GM12878 (cell line): ENCODE measurements around the gene KRTAP3-3.

Source experiments
- BRCA1 ChIP-seq: IDR thresholded peaks from 2 replicates; pipeline ENCODE4 v1.6.1; 2011; ENCODE audit warnings: low read depth, low read length, improper control_type of control experiment
- JUND ChIP-seq: IDR thresholded peaks from 2 replicates; pipeline ENCODE4 v1.6.1; 2012; ENCODE audit warnings: low read depth, mild to moderate bottlenecking, low read length, improper control_type of control experiment, moderate library complexity
- RAD21 ChIP-seq: IDR thresholded peaks from 2 replicates; pipeline ENCODE4 v1.6.1; 2011; ENCODE audit warnings: mild to moderate bottlenecking, low read depth, low read length, moderate library complexity; ENCODE audit not compliant: insufficient read depth
- ZNF24 ChIP-seq: fragments of 450-650 bp; IDR thresholded peaks from 2 replicates; pipeline ENCODE4 v1.6.1; 2017; ENCODE audit warnings: antibody characterized with exemption, mild to moderate bottlenecking
- TF ChIP-seq, protein P1 (sequence below), 3 experiments: IDR thresholded peaks in 2 of 3; conservative IDR thresholded peaks in 1 of 3; 2 replicates each; pipeline ENCODE4 v1.5.1; 2011; ENCODE audit warnings: low read depth in 3 of 3, low read length in 3 of 3, mild to moderate bottlenecking in 3 of 3, control low read depth in 2 of 3, moderate library complexity in 2 of 3, inconsistent platforms in 1 of 3, mixed read lengths in 1 of 3; ENCODE audit not compliant: control insufficient read depth in 2 of 3, insufficient read depth in 1 of 3; ENCODE audit errors: extremely low read depth in 1 of 3
- TF ChIP-seq, protein P2 (sequence below): IDR thresholded peaks from 2 replicates; pipeline ENCODE4 v1.6.1; 2012; ENCODE audit warnings: low read length, inconsistent platforms

DNA sequence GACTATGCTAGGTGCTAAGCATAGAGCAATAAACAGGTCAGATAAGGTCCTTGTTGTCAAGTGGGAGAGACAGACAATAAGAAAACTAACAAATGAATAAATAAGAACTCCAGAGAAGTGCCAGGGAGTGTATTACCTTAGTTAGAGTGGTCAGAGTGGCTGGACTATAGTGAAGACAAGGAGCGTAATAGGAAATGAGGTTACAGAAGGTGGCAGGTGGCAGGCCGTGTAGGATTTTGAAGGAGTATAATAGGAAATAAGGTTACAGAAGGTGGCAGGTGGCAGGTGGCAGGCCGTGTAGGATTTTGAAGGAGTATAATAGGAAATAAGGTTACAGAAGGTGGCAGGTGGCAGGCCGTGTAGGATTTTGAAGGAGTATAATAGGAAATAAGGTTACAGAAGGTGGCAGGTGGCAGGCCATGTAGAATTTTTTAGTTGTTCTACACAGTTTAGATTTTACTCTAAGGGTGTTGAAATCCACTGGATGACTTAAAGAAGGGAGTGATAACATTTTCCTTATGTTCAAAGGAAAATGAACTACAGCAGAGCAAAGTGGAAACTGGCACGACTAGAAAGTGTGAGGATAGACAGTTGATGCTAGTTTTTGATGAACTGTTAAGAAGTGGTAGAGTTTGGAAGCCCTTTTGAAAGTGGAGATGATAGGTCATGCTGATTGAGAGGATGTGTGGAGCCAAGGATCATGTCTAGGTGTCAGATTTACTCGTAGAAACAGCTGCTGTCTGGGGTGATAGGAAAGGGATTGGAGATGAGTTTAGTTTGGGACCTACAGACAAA, 18.6 kb upstream of the KRTAP3-3 start:
- TF ChIP-seq, protein P1, sequence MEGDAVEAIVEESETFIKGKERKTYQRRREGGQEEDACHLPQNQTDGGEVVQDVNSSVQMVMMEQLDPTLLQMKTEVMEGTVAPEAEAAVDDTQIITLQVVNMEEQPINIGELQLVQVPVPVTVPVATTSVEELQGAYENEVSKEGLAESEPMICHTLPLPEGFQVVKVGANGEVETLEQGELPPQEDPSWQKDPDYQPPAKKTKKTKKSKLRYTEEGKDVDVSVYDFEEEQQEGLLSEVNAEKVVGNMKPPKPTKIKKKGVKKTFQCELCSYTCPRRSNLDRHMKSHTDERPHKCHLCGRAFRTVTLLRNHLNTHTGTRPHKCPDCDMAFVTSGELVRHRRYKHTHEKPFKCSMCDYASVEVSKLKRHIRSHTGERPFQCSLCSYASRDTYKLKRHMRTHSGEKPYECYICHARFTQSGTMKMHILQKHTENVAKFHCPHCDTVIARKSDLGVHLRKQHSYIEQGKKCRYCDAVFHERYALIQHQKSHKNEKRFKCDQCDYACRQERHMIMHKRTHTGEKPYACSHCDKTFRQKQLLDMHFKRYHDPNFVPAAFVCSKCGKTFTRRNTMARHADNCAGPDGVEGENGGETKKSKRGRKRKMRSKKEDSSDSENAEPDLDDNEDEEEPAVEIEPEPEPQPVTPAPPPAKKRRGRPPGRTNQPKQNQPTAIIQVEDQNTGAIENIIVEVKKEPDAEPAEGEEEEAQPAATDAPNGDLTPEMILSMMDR (IDR thresholded peaks at IDR 0.05 in 2 of 3, conservative IDR thresholded peaks at IDR 0.05 in 1 of 3; ENCODE audit: control insufficient read depth in 2 of 3, extremely low read depth in 1 of 3, insufficient read depth in 1 of 3, low read depth in 3 of 3, low read length in 3 of 3) = no peak
- no peak for TF ChIP-seq RAD21
- TF ChIP-seq JUND = no peak
- no peak for TF ChIP-seq ZNF24
- TF ChIP-seq, protein P2, sequence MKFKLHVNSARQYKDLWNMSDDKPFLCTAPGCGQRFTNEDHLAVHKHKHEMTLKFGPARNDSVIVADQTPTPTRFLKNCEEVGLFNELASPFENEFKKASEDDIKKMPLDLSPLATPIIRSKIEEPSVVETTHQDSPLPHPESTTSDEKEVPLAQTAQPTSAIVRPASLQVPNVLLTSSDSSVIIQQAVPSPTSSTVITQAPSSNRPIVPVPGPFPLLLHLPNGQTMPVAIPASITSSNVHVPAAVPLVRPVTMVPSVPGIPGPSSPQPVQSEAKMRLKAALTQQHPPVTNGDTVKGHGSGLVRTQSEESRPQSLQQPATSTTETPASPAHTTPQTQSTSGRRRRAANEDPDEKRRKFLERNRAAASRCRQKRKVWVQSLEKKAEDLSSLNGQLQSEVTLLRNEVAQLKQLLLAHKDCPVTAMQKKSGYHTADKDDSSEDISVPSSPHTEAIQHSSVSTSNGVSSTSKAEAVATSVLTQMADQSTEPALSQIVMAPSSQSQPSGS = no peak
- TF ChIP-seq BRCA1 = no peak
